Measurements from ENCODE around the gene DACH1. TPM values are rescaled to one million over a fixed set of nuclear protein-coding genes. Genes with fewer than 3 reads are reported as not detected.

Gene DACH1
- total and polyA plus RNA-seq, 12 donors, result 1.2 to 5.2 (median 2.6) TPM

GRCh38 chr13:71866335-71867130 lies 471 bp downstream of the DACH1 start:
- DNase-seq (peak; percentile 8 to 31), ATAC-seq (peak in 6 of 8 donors; percentile 4 to 24 (median 16))
- no peak for TF ChIP-seq CTCF (IDR thresholded peaks at IDR 0.05)
- Histone ChIP-seq H3K27me3 (peaks cover 0 to 48% (median 17%) of the 10 kb centered on the region in 7 donors), H3K9me3 (no peaks in the 10 kb centered on the region), H3K27ac (peak overlapping the region in 9 of 10 donors; percentile 48 to 93 (median 87)), H3K4me3 (peak overlapping the region; percentile 53 to 89 (median 80)), H3K36me3 (no peaks in the 10 kb centered on the region), H3K4me1 (peaks cover 0 to 33% (median 12%) of the 10 kb centered on the region in 9 donors)
- WGBS, 2 donors, result 0 to 1% methylated on average over 72 to 77 of the region's 77 CpGs
- intact Hi-C loops (cut with DNase I), result loop anchor here in 2 of 10 donors (5.0 to 10.0 kb wide), 7 partner anchors 92 to 619 kb away; no protein-coding TSS in a partner anchor

GRCh38 chr13:71865874-71866334 lies 1.1 kb downstream of the DACH1 start:
- Histone ChIP-seq H3K9me3 (no peaks in the 10 kb centered on the region), H3K4me1 (peaks cover 0 to 33% (median 12%) of the 10 kb centered on the region in 9 donors), H3K36me3 (no peaks in the 10 kb centered on the region), H3K27me3 (peaks cover 0 to 48% (median 17%) of the 10 kb centered on the region in 7 donors), H3K4me3 (peak overlapping the region; percentile 53 to 89 (median 80)), H3K27ac (peak overlapping the region; percentile 61 to 93 (median 86))
- no peak for TF ChIP-seq CTCF (IDR thresholded peaks at IDR 0.05)
- ATAC-seq (peak in 2 of 8 donors; percentile 4 to 15), DNase-seq (peak in 1 of 2 donors; percentile 15)
- intact Hi-C loops (cut with DNase I), result loop anchor here in 2 of 10 donors (5.0 to 10.0 kb wide), 7 partner anchors 91 to 619 kb away; no protein-coding TSS in a partner anchor
- 0 to 1% methylated on average over 21 of the region's 21 CpGs for WGBS, 2 donors

GRCh38 chr13:71864986-71865873 lies 1.8 kb downstream of the DACH1 start:
- ATAC-seq, result peak; percentile 19 to 75 (median 40)
- peak overlapping the region; percentile 61 to 93 (median 86) for H3K27ac ChIP-seq
- intact Hi-C loops (cut with DNase I), result loop anchor here in 3 of 10 donors (5.0 to 10.0 kb wide), 8 partner anchors 78 to 618 kb away; no protein-coding TSS in a partner anchor
- no peaks in the 10 kb centered on the region for H3K36me3 ChIP-seq
- peak; percentile 16 to 54 for DNase-seq
- peak overlapping the region; percentile 53 to 89 (median 80) for H3K4me3 ChIP-seq
- H3K4me1 ChIP-seq, result peaks cover 0 to 33% (median 13%) of the 10 kb centered on the region in 9 donors
- no peak for TF ChIP-seq CTCF (IDR thresholded peaks at IDR 0.05)
- 0 to 1% methylated on average over 88 of the region's 88 CpGs for WGBS, 2 donors
- peaks cover 0 to 48% (median 17%) of the 10 kb centered on the region in 7 donors for H3K27me3 ChIP-seq
- no peaks in the 10 kb centered on the region for H3K9me3 ChIP-seq

Data from heart right ventricle (tissue), 16 donors.